Activated naive CD8-positive, alpha-beta T cell (primary cell): ENCODE data around the gene GPC6.

Experiments
- H3K27ac Mint-ChIP-seq: one replicate; pipeline ENCODE4 v1.8.0; 2021; ENCODE audit warnings: mixed read lengths
- H3K27me3 Mint-ChIP-seq: one replicate; pipeline ENCODE4 v1.8.0; 2021; ENCODE audit warnings: mixed read lengths
- H3K36me3 Mint-ChIP-seq: one replicate; pipeline ENCODE4 v1.8.0; 2021; ENCODE audit warnings: mixed read lengths
- H3K4me1 Mint-ChIP-seq: one replicate; pipeline ENCODE4 v1.8.0; 2021; ENCODE audit warnings: low read depth, mixed read lengths
- H3K4me3 Mint-ChIP-seq: one replicate; pipeline ENCODE4 v1.8.0; 2021; ENCODE audit warnings: mild to moderate bottlenecking, mixed read lengths
- H3K9me3 Mint-ChIP-seq: one replicate; pipeline ENCODE4 v1.8.0; 2021; ENCODE audit warnings: low read depth, mixed read lengths

Gene GPC6

GRCh38 chr13:93646245-93646644 lies 419.6 kb downstream of the GPC6 start:
- Mint-ChIP-seq H3K4me1 (no peaks in the 10 kb centered on the region), H3K36me3 (no peaks in the 10 kb centered on the region), H3K9me3 (no peaks in the 10 kb centered on the region), H3K27ac (no peak overlapping the region), H3K4me3 (no peak overlapping the region), H3K27me3 (peaks cover 3% of the 10 kb centered on the region)

DNA sequence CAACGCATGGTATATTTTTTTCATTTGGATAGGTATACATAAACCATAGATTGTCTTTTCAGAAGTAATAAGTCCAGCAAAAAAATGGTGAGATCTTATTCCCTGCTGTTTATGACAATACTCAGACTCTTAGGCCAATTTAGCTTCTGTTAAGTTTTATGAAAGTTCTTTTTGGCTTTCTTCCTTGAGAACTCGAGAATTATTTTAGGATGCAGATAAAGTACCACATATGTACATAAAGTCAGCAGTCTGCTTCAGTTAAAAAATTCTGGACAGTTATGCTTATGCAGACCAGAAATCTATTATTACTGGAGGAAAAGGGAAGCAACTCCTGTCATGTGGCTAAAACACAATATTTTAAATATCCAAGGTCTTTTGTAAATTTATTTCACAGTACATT lies 422.9 kb downstream of the GPC6 start:
- Mint-ChIP-seq H3K4me1 (no peaks in the 10 kb centered on the region), H3K36me3 (no peaks in the 10 kb centered on the region), H3K27ac (no peak overlapping the region), H3K4me3 (no peak overlapping the region), H3K27me3 (no peaks in the 10 kb centered on the region), H3K9me3 (no peaks in the 10 kb centered on the region)

- Mint-ChIP-seq H3K36me3 (no peaks in the 10 kb centered on the region), H3K4me3 (no peak overlapping the region), H3K27me3 (no peaks in the 10 kb centered on the region), H3K4me1 (no peaks in the 10 kb centered on the region), H3K9me3 (peaks cover 8% of the 10 kb centered on the region), H3K27ac (no peak overlapping the region)
Measured at GRCh38 chr13:93653776-93654175, 427.2 kb downstream of the GPC6 start.

- Mint-ChIP-seq H3K9me3 (peaks cover 8% of the 10 kb centered on the region), H3K27me3 (no peaks in the 10 kb centered on the region), H3K4me1 (no peaks in the 10 kb centered on the region), H3K27ac (no peak overlapping the region), H3K36me3 (no peaks in the 10 kb centered on the region), H3K4me3 (no peak overlapping the region)
Measured at GRCh38 chr13:93655154-93655553, 428.5 kb downstream of the GPC6 start.

- H3K4me3 Mint-ChIP-seq, result no peak overlapping the region
- no peak overlapping the region for H3K27ac Mint-ChIP-seq
- no peaks in the 10 kb centered on the region for H3K4me1 Mint-ChIP-seq
- H3K36me3 Mint-ChIP-seq, result no peaks in the 10 kb centered on the region
- H3K9me3 Mint-ChIP-seq, result peaks cover 8% of the 10 kb centered on the region
- no peaks in the 10 kb centered on the region for H3K27me3 Mint-ChIP-seq
Measured at GRCh38 chr13:93660391-93661063, 433.9 kb downstream of the GPC6 start.

- no peaks in the 10 kb centered on the region for H3K36me3 Mint-ChIP-seq
- H3K9me3 Mint-ChIP-seq, result no peaks in the 10 kb centered on the region
- no peaks in the 10 kb centered on the region for H3K4me1 Mint-ChIP-seq
- H3K27me3 Mint-ChIP-seq, result peaks cover 2% of the 10 kb centered on the region
- no peak overlapping the region for H3K27ac Mint-ChIP-seq
- no peak overlapping the region for H3K4me3 Mint-ChIP-seq
Measured at GRCh38 chr13:93670866-93671265, 444.3 kb downstream of the GPC6 start.

- H3K27me3 Mint-ChIP-seq, result peaks cover 3% of the 10 kb centered on the region
- no peaks in the 10 kb centered on the region for H3K9me3 Mint-ChIP-seq
- no peaks in the 10 kb centered on the region for H3K36me3 Mint-ChIP-seq
- no peak overlapping the region for H3K27ac Mint-ChIP-seq
- no peaks in the 10 kb centered on the region for H3K4me1 Mint-ChIP-seq
- H3K4me3 Mint-ChIP-seq, result no peak overlapping the region
Measured at GRCh38 chr13:93672996-93673395, 446.4 kb downstream of the GPC6 start.

DNA sequence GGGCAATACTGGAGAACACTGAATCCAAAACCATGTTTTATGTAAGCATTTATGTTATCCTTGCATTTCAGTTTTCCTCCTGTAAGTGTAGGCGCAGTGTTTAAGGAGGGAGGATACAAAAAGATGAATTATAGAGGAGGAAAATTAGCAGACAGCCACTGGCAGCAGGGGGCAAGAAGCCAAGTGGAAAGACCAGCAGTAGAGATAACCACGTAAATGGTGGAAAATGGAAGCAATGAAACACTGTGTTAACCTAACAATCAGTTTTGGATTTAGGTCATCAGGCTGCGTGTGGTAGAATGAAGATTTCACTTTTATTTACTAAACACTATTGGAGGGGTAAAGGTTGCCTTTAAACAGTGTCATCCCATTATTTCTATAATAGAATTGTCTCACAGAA lies 447.3 kb downstream of the GPC6 start:
- H3K9me3 Mint-ChIP-seq, result no peaks in the 10 kb centered on the region
- no peak overlapping the region for H3K27ac Mint-ChIP-seq
- no peaks in the 10 kb centered on the region for H3K36me3 Mint-ChIP-seq
- H3K27me3 Mint-ChIP-seq, result peaks cover 3% of the 10 kb centered on the region
- H3K4me3 Mint-ChIP-seq, result no peak overlapping the region
- H3K4me1 Mint-ChIP-seq, result no peaks in the 10 kb centered on the region

GRCh38 chr13:93674337-93674755 lies 447.7 kb downstream of the GPC6 start:
- Mint-ChIP-seq H3K27ac (no peak overlapping the region), H3K27me3 (peaks cover 3% of the 10 kb centered on the region), H3K36me3 (no peaks in the 10 kb centered on the region), H3K9me3 (no peaks in the 10 kb centered on the region), H3K4me1 (no peaks in the 10 kb centered on the region), H3K4me3 (no peak overlapping the region)

- no peak overlapping the region for H3K4me3 Mint-ChIP-seq
- no peaks in the 10 kb centered on the region for H3K9me3 Mint-ChIP-seq
- no peaks in the 10 kb centered on the region for H3K4me1 Mint-ChIP-seq
- H3K27me3 Mint-ChIP-seq, result peaks cover 1% of the 10 kb centered on the region
- H3K36me3 Mint-ChIP-seq, result no peaks in the 10 kb centered on the region
- no peak overlapping the region for H3K27ac Mint-ChIP-seq
Measured at GRCh38 chr13:93680329-93680728, 453.7 kb downstream of the GPC6 start.

- Mint-ChIP-seq H3K27me3 (no peaks in the 10 kb centered on the region), H3K4me1 (no peaks in the 10 kb centered on the region), H3K9me3 (peaks cover 2% of the 10 kb centered on the region), H3K36me3 (no peaks in the 10 kb centered on the region), H3K4me3 (no peak overlapping the region), H3K27ac (no peak overlapping the region)
Measured at GRCh38 chr13:93685900-93686299, 459.3 kb downstream of the GPC6 start.

GRCh38 chr13:93686399-93686798 lies 459.8 kb downstream of the GPC6 start:
- H3K4me1 Mint-ChIP-seq, result no peaks in the 10 kb centered on the region
- H3K27ac Mint-ChIP-seq, result no peak overlapping the region
- H3K27me3 Mint-ChIP-seq, result no peaks in the 10 kb centered on the region
- H3K9me3 Mint-ChIP-seq, result peaks cover 3% of the 10 kb centered on the region
- no peak overlapping the region for H3K4me3 Mint-ChIP-seq
- no peaks in the 10 kb centered on the region for H3K36me3 Mint-ChIP-seq

DNA sequence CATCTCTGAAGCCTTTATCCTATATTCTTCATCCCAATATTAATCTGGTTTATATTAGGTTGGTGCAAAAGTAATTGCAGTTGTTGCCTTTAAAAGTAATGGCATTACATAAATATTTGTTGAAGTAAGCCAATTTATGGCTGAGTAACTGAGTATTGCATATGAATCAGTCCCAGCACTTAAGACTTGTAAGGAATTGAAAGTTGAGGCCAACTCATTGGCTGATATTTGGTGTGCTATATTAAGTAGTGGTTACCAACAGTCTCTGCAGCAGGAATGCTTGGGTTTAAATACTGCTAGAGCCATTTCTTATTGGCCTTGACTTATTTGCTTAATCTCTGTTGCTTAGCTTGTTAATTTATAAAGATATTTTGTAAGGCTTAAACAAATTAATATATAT lies 460.7 kb downstream of the GPC6 start:
- Mint-ChIP-seq H3K36me3 (no peaks in the 10 kb centered on the region), H3K4me3 (no peak overlapping the region), H3K27me3 (no peaks in the 10 kb centered on the region), H3K27ac (no peak overlapping the region), H3K9me3 (peaks cover 3% of the 10 kb centered on the region), H3K4me1 (no peaks in the 10 kb centered on the region)

DNA sequence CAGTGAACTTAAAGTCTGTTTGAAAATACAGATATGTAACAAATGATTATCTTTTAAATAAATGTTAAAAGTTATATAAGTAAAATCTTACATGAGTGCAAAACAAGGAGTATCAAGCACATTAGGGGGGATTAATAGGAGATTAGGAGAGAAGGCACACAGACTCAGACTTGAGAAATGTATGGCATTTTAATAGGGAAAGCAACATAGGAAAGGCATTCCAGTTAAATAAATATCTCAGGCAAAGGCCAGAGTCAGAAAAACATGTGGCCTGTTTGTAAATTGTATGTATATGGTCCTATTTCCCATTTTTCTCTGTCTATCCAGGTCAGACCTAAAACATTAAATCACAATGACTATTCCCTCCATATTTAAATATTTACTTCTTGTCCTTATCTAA lies 462.7 kb downstream of the GPC6 start:
- H3K36me3 Mint-ChIP-seq, result no peaks in the 10 kb centered on the region
- H3K4me3 Mint-ChIP-seq, result no peak overlapping the region
- no peaks in the 10 kb centered on the region for H3K27me3 Mint-ChIP-seq
- no peaks in the 10 kb centered on the region for H3K4me1 Mint-ChIP-seq
- H3K9me3 Mint-ChIP-seq, result peaks cover 3% of the 10 kb centered on the region
- no peak overlapping the region for H3K27ac Mint-ChIP-seq

- Mint-ChIP-seq H3K4me3 (no peak overlapping the region), H3K27me3 (no peaks in the 10 kb centered on the region), H3K36me3 (no peaks in the 10 kb centered on the region), H3K27ac (no peak overlapping the region), H3K9me3 (peaks cover 3% of the 10 kb centered on the region), H3K4me1 (no peaks in the 10 kb centered on the region)
Measured at GRCh38 chr13:93690139-93690538, 463.5 kb downstream of the GPC6 start.

- no peaks in the 10 kb centered on the region for H3K36me3 Mint-ChIP-seq
- H3K27ac Mint-ChIP-seq, result no peak overlapping the region
- H3K9me3 Mint-ChIP-seq, result no peaks in the 10 kb centered on the region
- peaks cover 1% of the 10 kb centered on the region for H3K27me3 Mint-ChIP-seq
- H3K4me3 Mint-ChIP-seq, result no peak overlapping the region
- no peaks in the 10 kb centered on the region for H3K4me1 Mint-ChIP-seq
Measured at GRCh38 chr13:93698016-93698613, 471.5 kb downstream of the GPC6 start.
